ENCODE data around the gene AMBP.

Gene AMBP

DNA sequence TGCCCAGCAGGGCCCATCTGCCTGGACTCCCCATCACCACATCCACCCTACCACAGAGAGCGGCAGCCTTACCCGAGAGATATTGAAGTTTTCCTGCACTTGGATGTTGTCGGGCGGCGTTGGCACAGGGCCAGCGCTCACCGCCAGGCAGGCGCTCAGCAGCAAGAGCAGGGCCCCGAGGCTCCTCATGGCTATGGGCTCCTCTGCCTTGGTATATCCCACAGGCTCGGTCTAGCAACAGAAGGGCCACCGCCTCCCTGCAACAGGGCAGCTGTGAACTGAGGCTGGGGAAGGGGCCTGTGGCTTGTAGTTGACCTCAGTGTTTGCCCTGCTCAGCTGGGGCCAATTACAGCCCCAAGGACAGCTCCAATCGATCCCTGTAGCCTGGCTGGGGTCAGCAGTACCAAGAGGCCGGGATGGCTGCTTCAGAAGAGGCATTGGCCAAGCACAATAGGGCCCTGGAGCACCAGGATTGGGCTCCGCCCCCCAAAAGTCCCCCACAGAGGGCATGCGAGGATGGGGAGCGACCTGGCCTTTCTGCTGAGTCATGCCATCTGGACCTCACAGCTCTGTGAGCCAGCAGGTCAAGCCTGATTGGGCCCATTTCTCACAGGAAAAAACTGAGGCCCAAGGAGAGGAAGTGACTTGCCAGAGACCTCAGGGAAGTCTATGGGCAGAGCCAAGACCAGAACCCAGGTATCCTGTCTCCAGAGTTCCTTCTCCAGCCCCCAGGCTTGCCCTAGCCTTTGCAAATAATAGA lies at the start of gene AMBP:
TSS of gene AMBP (minus strand) at position 280 of the 760 bp plus-strand sequence. CDS start at position 189, 91 bp downstream.
- no peak for DNase-seq

DNA sequence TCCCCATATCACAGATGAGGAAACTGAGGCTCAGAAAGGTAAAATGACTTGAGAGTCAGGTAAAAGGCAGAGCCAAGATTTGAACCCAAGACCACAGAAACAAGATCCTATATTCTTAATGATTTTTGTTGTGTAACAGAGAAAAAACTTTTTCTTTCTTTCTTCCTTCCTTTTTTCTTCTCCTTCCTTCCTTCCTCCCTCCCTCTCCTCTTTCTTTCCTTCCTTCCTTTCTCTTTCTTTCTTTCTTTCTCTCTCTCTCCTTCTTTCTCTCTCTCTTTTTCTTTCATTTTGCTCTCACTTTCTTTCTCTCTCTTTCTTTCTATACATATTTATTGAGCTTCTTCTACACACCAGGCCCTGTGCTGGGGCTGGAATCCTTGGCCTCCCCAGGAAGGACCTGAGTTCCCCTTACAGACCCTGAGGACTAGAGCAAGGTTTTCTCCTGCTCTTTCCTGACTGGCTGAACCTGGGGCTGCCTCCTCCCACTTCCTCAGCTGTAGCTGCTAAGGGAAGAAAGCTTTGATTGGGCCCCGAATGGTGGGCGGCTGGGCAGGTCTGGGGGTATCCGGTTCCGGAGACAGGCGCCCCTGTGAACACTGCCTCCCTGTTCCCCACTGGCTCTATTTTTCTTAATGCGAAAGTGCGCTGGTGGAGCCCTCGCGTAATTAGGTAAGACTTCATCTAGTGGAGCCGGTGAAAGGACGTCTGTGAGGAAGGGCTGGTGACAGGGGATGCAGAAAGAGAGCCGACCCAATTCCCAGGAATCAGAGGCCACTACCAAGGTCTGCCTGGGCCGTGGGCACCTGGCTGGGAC lies 48.4 kb upstream of the AMBP start:
- DNase-seq, result no peak

DNA sequence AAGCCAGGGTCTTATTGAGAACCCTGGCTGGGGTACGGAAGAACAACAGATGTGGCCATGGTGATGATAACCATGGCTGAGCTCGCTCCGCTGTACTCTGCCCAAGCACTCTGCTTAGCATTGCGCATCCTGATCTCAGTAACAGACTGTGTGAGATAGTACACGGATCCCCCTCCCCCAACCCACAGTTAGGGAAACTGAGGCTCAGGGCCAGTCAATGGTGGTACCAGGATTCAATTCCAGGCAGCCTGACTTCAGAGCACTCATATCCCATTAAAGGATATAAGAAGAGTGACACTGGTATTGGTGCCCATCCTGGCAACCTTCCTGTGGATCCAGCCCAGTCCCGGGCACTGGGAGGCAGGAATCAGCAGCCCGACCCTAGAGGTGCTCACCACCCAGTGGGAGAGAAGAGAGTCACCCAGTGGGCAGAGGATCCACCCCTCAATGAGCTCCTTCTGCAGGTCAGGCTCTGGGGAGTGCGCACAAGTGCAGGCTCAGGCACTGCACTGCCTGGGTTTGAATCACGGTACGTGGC lies 47.4 kb upstream of the AMBP start:
- DNase-seq, result no peak

GRCh38 chr9:114124666-114125475 lies 46.8 kb upstream of the AMBP start:
- no peak for DNase-seq

DNA sequence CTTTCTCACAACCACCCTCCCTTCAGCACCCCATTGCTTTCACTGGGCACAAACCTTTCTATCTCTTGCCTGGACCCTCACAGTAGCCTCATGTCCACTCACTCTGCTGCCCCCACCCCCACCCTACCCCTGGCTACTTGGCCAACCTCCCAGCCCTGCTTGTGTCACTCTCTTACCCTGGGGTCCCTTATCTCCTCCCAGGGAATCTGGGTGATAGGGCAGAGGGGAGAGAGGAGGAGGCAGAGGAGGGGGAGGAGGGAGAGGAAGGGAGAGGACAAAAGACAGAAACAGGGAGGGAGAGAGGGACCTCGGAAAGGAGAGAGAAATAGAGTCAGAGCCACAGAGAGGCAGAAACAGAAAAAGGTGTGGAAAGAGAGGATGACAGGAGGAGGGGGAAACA lies 46.0 kb upstream of the AMBP start:
- no peak for DNase-seq

DNA sequence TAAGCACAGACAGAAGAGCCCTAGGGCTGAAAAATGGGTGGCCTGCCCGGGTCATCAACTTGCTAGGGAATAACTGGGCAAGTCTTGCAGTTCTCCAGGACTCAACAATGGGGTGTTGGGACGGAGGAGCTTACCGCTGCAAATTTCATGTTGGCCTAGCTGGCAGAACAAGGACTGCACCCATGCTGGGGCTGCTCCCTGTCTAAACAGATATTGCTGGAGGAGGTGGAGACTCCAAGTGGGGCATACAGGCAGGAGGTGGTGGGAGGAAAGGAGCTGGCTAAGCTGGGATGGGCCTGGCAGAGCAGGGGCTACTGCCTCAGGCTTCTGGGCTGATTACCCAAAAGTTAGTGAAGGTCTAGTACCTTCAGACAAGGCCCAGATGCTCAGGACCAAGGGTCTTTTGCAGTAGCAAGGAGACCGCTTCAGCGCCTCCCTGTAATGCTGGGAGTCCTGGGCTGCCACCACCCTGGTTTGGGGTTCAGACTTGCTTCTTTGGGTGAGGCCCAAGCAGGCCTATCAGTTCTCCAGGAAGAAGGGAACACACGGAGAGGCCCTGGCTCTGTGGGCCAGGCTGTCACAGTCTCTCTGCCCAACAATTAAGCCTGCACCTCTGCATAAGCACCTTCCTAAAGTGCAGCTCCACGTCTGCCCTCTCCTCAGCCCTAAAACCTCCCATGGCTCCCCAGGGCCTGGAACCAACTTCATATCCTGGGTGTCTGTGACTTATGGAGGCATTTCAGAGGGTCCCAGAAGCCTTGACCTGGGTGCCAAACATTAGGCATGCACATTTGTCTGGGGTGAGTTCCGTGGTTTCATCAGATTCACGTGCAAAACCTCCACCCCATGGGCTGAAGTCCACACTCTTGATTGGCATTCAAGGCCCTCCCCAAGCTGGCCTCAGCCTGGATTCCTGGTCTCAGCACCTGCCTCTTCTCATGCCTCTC lies 45.2 kb upstream of the AMBP start:
- DNase-seq, result no peak

GRCh38 chr9:114122136-114123027 lies 44.3 kb upstream of the AMBP start:
- DNase-seq, result no peak

- no peak for DNase-seq
Observed at GRCh38 chr9:114121227-114122135, 43.4 kb upstream of the AMBP start.

GRCh38 chr9:114120192-114121014 lies 42.3 kb upstream of the AMBP start:
- no peak for DNase-seq

GRCh38 chr9:114119242-114120191 lies 41.4 kb upstream of the AMBP start:
- no peak for DNase-seq

DNA sequence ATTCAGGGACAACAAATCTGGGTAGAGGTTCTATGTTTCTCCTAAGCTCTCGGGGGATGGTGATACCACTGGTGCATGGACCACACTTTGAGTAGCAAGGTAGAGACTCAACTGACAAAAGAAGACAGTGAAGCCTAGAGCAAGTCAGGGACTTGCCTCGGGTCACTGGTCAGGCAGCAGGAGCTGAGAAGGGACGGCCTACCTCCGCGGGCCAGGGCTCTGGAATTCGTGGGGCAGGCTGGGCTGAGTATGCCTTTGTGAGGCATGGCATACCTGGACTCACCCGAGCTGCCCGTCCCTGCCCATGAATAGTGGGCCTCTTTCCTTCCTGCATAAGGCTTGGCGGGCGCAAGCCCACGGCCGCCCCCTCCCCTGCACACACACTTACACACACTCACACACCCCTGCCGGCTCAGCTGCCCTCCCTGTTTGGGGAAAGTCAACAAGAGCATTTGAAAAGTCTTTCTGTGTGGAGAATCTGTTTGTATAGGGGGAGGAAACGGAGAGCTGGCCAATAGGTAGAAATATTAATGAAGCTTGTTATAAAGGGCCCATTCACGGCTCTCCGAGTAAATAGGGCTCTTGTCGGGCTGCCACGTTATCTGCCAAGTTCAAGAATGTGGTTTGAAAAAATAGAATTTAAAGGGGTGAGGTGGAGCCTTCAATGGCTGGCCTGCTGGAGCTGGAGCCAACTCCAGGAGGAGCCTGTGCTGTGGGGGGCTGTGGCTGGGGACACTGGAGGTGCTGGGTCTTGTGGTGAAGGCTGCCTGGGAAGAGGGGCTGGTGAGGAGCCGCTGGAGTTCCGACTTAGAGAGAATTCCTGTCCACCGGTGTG lies 40.1 kb upstream of the AMBP start:
- no peak for DNase-seq

- no peak for DNase-seq
Observed at GRCh38 chr9:114117614-114117995, 39.5 kb upstream of the AMBP start.

GRCh38 chr9:114116126-114116747 lies 38.1 kb upstream of the AMBP start:
- DNase-seq, result no peak

- DNase-seq, result no peak
Observed at GRCh38 chr9:114115654-114116125, 37.6 kb upstream of the AMBP start.

GRCh38 chr9:114114364-114114763 lies 36.3 kb upstream of the AMBP start:
- DNase-seq, result no peak
